ENCODE measurements around the gene PCCB. TPM values are rescaled to one million over a fixed set of nuclear protein-coding genes. Genes with fewer than 3 reads are reported as not detected.
"Not testable (repeated sequence)": the region's sequence is repeated elsewhere in the genome, so short reads cannot be mapped to it uniquely, and the experiment has no call there.

PCCB gene
- total RNA-seq, 1 experiment from 2014 or later = 87.1 TPM

DNA sequence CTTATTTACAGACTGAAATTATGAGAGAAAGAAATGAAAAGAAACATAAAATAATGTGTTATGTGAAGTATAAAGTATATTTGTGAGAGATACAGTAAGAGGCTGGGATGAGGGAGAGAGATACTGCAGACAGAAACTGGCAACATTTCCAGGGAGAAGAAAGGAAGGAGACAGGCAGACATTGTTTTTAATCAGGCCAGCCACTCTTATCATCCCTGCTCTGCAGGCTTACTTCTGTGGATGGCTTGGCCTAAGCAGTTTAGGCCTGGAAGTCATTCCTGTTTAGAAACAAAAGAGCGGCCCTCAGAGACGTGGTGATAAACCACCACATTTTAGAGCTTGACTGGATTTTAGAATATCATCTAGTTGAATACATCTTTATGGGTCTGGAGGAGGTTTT is 12.4 kb downstream of the PCCB start:
- no peak for DNase-seq (ENCODE audit: low read depth)

DNA sequence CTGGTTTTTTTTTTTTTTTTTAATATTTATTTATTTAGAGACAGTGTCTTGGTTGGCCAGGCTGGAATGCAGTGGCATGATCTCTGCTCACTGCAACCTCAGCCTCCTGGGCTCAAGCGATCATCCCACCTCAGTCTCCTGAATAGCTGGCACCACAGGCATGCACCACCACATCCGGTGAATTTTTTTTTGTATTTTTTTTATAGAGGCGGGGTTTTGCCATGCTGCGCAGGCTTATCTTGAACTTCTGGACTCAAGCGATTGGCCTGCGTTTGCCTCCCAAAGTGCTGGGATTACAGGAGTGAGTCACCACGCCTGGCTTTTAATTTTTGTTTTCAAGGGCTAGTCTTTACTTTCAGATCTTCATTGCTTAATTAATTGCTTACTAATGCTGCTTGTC is 13.1 kb downstream of the PCCB start:
- peak; percentile 92 for DNase-seq (ENCODE audit: low read depth)

GRCh38 chr3:136266468-136267125 is 16.5 kb downstream of the PCCB start:
- DNase-seq (ENCODE audit: low read depth) = peak; percentile 82

- DNase-seq (ENCODE audit: low read depth) = no peak
Measured at GRCh38 chr3:136267235-136267634, 17.1 kb downstream of the PCCB start.

GRCh38 chr3:136270179-136270578 is 20.0 kb downstream of the PCCB start:
- DNase-seq (ENCODE audit: low read depth) = no peak

DNA sequence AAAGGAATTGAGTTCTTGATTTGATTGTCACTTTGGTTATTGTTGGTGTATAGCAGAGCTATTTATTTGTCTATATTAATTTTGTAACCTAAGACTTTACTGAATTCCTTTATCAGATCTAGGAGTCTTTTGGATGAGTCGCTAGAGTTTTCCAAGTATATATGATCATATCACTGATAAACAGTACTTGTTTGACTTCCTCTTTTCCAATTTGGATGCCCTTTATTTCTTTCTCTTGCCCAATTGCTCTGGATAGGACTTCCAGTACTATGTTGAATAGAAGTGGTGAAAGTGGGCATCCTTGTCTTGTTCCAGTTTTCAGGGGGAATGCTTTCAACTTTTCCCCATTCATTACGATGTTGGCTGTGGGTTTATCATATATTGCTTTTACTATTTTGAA is 21.5 kb downstream of the PCCB start:
- not testable (repeated sequence) for DNase-seq (ENCODE audit: low read depth)

- no peak for DNase-seq (ENCODE audit: low read depth)
Measured at GRCh38 chr3:136276049-136276755, 26.1 kb downstream of the PCCB start.

GRCh38 chr3:136277115-136277514 is 27.0 kb downstream of the PCCB start:
- no peak for DNase-seq (ENCODE audit: low read depth)

DNA sequence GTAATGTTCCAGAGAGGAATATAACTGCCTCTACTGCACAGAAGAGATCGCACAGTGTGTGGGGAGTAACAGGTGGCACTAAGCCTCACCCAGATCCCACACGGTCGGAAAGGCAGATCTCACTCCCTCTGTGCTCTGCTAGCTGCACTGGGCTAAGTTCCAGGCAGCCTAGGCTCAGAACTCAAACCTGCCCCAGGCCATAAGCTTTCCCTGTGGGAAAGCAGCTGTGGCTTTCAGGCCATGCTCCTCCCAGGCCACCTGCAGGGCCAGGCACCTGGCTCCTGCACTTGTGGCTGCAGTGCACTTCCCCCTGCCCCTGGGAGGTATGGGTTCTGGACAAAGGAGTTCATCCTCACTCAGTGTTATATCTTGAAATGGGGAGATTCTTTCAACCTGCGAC is 27.5 kb downstream of the PCCB start:
- DNase-seq (ENCODE audit: low read depth) = no peak

DNA sequence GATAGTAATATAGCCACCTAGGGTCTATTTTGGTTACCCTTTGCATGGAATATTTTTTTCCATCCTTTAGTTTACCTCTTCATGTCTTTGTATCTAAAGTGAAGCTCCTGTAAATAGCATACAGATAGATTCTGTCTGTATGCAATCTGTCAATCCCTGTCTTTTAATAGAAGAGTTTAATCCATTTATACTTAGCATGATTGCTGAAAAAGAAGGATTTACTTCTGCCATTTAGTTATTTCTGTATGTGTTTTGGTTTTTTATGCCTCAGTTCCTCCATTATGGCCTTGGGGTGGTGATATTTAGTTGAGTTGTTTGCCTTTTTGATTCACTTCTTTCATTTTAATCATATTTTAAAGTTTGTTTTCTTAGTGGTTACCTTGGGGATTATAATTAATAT is 29.0 kb downstream of the PCCB start:
- DNase-seq (ENCODE audit: low read depth) = no peak

DNA sequence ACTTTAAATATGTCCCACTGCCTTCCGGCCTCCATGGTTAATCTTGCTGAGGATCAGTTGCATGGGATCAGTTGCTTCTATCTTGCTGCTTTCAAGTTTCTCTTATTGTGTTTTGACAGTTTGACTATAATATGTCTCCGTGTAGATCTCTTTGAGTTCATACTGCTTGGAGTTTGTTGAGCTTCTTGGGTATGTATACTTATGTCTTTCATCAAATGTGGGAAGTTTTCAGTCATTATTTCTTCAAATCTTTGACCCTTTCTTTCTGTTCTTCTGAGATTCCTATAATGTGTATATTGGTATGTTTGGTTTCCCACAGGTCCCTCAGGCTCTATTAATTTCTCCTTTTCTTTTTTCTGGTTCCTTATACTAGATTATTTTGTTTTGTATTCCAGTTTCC is 30.8 kb downstream of the PCCB start:
- no peak for DNase-seq (ENCODE audit: low read depth)

- DNase-seq (ENCODE audit: low read depth) = no peak
Measured at GRCh38 chr3:136281966-136282520, 31.9 kb downstream of the PCCB start.

DNA sequence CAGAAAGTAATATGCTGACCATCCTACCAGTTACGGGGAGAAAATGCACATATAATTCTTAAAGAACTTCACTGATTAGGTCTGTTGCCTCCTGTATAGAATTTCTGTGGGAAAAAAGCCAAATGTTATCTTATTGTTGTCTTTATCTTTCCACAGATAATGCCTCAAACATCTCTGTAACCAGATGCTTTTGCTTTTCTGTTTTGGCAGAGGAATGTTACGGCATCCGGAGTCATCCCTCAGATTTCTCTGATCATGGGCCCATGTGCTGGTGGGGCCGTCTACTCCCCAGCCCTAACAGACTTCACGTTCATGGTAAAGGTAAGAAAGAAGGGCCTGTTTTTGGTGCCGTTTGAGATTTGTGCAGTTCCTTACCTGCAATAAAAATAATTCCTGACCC is 33.5 kb downstream of the PCCB start:
- DNase-seq (ENCODE audit: low read depth) = no peak

DNA sequence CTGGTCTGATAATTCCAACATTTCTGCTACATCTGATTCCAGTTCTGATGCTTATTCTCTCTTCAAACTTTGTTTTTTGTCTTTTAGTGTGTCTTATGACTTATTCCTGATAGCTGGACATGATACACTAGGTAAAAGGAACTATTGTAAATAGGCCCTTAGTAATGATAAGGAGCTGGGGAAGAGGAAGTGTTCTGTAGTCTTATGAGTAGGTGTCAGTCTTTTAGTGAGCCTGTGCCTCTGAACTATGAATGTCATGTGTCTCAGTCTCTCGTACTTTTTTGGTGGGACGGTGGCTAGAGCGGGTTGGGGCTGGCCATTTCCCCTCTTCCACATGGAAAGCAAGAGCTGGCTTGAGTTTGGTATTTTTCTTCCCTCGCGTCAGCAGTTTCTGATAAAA is 41.2 kb downstream of the PCCB start:
- DNase-seq (ENCODE audit: low read depth) = no peak

GRCh38 chr3:136292500-136292899 is 42.4 kb downstream of the PCCB start:
- no peak for DNase-seq (ENCODE audit: low read depth)

DNA sequence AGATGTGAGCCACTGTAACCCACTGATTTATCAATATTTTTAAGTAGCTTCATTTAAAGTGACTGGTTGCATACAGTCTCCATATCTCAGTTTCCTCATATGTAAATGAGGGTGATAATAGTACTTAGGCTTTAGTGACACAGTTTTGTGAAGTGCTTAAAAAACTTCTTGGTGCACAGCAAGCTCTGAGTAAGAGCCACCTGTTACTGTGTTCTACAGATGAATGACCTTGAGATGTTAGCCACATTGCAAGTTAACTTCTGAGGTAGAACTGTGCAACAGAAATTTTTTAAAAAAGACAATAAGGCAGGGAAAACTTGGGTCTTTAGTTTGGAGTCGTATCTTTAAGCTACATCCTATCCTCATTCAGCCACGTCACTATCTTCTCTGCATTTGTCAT is 43.1 kb downstream of the PCCB start:
- DNase-seq (ENCODE audit: low read depth) = no peak

- DNase-seq (ENCODE audit: low read depth) = no peak
Measured at GRCh38 chr3:136294176-136294575, 44.0 kb downstream of the PCCB start.

- DNase-seq (ENCODE audit: low read depth) = no peak
Measured at GRCh38 chr3:136296960-136297359, 46.8 kb downstream of the PCCB start.

GRCh38 chr3:136297826-136298225 is 47.7 kb downstream of the PCCB start:
- no peak for DNase-seq (ENCODE audit: low read depth)

GRCh38 chr3:136300444-136300843 is 50.3 kb downstream of the PCCB start:
- no peak for DNase-seq (ENCODE audit: low read depth)

DNA sequence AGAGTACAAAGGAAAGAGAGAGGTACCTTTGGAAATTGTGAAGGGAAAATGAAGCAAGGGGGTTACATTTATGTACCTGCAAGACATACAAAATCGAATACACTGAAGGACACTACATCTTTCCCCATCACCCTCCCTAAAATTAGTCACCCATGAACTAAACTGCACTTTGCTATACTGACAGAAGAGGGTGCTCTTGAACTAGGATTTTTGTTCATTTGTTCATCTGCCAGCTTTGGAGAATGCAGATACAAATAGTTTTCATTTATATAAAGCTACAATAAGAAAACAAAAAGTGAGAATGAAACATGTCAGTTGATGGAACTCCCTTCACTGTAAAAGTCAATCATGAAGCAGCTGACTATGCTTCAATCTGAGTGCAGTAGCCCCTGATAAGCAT is 55.7 kb downstream of the PCCB start:
- peak; percentile 60 for DNase-seq (ENCODE audit: low read depth)

DNA sequence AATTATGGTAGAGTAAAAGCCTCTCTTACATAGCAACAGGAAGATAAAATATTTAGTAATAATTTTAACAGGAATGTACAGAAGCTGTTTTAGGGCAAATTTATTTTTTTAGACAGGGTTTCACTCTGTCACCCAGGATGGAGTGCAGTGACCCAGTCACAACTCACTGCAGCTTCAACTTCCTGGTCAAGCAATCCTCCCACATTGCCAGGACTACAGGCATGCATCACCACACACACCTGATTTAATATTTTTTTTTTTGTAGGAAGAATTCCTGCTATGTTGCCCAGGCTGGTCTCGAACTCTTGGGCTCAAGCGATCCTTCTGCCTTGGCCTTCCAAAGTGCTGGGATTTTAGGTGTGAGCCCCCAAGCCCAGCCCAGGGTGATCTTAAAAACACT is 61.1 kb downstream of the PCCB start:
- no peak for DNase-seq (ENCODE audit: low read depth)

DNA sequence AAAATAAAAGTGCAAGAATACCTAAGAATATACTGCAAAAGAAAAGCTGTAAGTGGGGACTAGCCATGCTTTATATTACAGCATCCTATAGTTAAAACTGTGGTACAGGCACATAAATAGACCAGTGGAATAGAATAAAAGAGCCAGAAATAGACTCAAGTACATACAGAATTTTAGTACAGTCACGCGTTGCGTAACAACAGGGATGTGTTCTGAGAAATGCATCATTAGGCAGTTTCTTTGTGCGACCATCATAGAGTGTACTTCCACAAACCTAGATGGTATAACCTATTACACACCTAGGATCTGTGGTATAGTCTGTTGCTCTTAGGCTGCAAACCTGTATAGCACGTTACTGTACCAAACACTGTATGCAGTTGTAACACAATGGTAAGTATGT is 61.8 kb downstream of the PCCB start:
- DNase-seq (ENCODE audit: low read depth) = no peak

All from HT1080 (cell line).